Testis (tissue), 3 donors: Measurements from ENCODE around the gene CRTC2. TPM values are rescaled to one million over a fixed set of nuclear protein-coding genes. Genes with fewer than 3 reads are reported as not detected.
A peak's percentile ranks its signal among the peaks of the same experiment; 100 is the strongest.

ENCODE experiments used
- DNase-seq: peaks from one replicate; pipeline ENCODE4 v3.0.0-alpha.2; 2019
- H3K27ac ChIP-seq, 2 donors: fragments of 200-600 bp; sonication (generic); one replicate each; pipeline ENCODE4 v1.5.1; 2019
- H3K27me3 ChIP-seq: fragments of 200-600 bp; sonication (generic); one replicate; pipeline ENCODE4 v1.5.1; 2019
- H3K36me3 ChIP-seq: fragments of 200-600 bp; sonication (generic); one replicate; pipeline ENCODE4 v1.5.1; 2017; ENCODE audit warnings: low read depth; ENCODE audit errors: missing control alignments
- H3K4me1 ChIP-seq: fragments of 200-600 bp; sonication (generic); one replicate; pipeline ENCODE4 v1.5.1; 2019
- H3K4me3 ChIP-seq, 2 donors: fragments of 200-600 bp; sonication (generic); one replicate each; pipeline ENCODE4 v1.5.1; 2017 to 2019
- H3K9me3 ChIP-seq: fragments of 200-600 bp; sonication (generic); one replicate; pipeline ENCODE4 v1.5.1; 2017
- CTCF ChIP-seq, 3 experiments: fragments of 450-650 bp in 2 of 3; fragments of 200-600 bp in 1 of 3; sonication (generic) in 1 of 3; IDR thresholded peaks; one replicate each; pipeline ENCODE4 v1.5.1; 2016 to 2019; ENCODE audit warnings: antibody characterized with exemption in 3 of 3, mild to moderate bottlenecking in 2 of 3, moderate library complexity in 1 of 3
- POLR2A ChIP-seq: fragments of 450-650 bp; IDR thresholded peaks from one replicate; pipeline ENCODE4 v1.6.1; 2017; ENCODE audit warnings: antibody characterized with exemption, mild to moderate bottlenecking, moderate library complexity
- WGBS, 2 donors: methylation state at CpG; one replicate each; pipeline ENCODE4 v1.1.5; 2018; 5-methylcytosine and 5-hydroxymethylcytosine counted together
- intact Hi-C: fragments of 100-400 bp; cut with DNase I; formaldehyde crosslinking; loops from one replicate; pipeline ENCODE4 v1.15.1; 2023; ENCODE audit warnings: low total_unique reads
- polyA plus RNA-seq: library from polyadenylated mRNA; stranded (reverse); fragments of 350-450 nt; fragmentation: Illumina TruSeq; extraction: RNeasy Lipid Tissue Mini Kit (QIAGEN cat#74804); gene quantifications from one replicate; pipeline ENCODE4 v1.2.3, GENCODE V29; 2014; ENCODE audit warnings: low read depth, low replicate concordance; ENCODE audit not compliant: insufficient read depth
- total RNA-seq, 2 donors: library from RNA; depleted of rRNA; stranded (reverse); fragments of >200 nt; gene quantifications; one replicate each; pipeline ENCODE4 v1.2.3, GENCODE V29; 2016

CRTC2 gene
- total and polyA plus RNA-seq, 3 donors from 2014 or later: 32.0 to 49.7 (median 49.1) TPM

- DNase-seq: no peak
- H3K4me3 ChIP-seq: no peak overlapping the region
- no peak for TF ChIP-seq POLR2A
- H3K36me3 ChIP-seq: no peaks in the 10 kb centered on the region
- peak overlapping the region in 1 of 2 donors; percentile 98 for H3K27ac ChIP-seq
- no peaks in the 10 kb centered on the region for H3K27me3 ChIP-seq
- WGBS, 2 donors: 79 to 82% methylated on average over 4 of the region's 4 CpGs
- H3K9me3 ChIP-seq: no peaks in the 10 kb centered on the region
- intact Hi-C loops: no loop called here
- H3K4me1 ChIP-seq: peaks cover 52% of the 10 kb centered on the region
Observed at GRCh38 chr1:153961421-153961820, 3.0 kb upstream of the CRTC2 start.

DNA sequence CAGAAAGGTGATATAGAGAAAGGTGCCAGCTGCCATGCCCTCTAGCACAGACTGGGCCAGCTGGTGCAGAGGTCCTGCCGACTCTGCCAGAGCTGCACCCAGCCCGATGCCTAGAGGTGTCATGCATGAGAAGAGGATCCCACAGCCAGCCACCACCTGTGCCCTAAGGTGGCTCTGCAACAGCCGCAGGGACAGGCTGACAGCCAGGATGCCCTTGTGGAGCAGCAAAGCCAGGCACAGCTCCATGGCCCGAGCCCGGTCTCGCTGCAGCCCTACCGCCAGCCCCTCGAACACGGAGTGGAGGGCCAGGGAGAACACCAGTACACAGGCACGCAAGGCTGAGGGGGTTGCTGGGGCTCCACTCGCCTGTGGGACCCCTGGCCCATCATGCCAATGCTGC, 1.8 kb upstream of the CRTC2 start:
- Histone ChIP-seq H3K9me3 (no peaks in the 10 kb centered on the region), H3K4me3 (no peak overlapping the region), H3K27me3 (no peaks in the 10 kb centered on the region), H3K27ac (peak overlapping the region; percentile 76 to 96), H3K36me3 (no peaks in the 10 kb centered on the region), H3K4me1 (peaks cover 55% of the 10 kb centered on the region)
- WGBS, 2 donors: 91 to 93% methylated on average over 8 to 11 of the region's 11 CpGs
- intact Hi-C loops: no loop called here
- no peak for TF ChIP-seq CTCF (IDR thresholded peaks at IDR 0.05)
- TF ChIP-seq POLR2A: no peak
- no peak for DNase-seq

GRCh38 chr1:153959454-153959853, 1.0 kb upstream of the CRTC2 start:
- no peak for DNase-seq
- peaks cover 48% of the 10 kb centered on the region for H3K4me1 ChIP-seq
- intact Hi-C loops: no loop called here
- H3K9me3 ChIP-seq: no peaks in the 10 kb centered on the region
- no peaks in the 10 kb centered on the region for H3K36me3 ChIP-seq
- H3K27me3 ChIP-seq: no peaks in the 10 kb centered on the region
- H3K4me3 ChIP-seq: no peak overlapping the region
- 55 to 65% methylated on average over 3 of the region's 3 CpGs for WGBS, 2 donors
- peak overlapping the region; percentile 76 to 96 for H3K27ac ChIP-seq
- TF ChIP-seq CTCF (IDR thresholded peaks at IDR 0.05) (no peak), POLR2A (no peak)

DNA sequence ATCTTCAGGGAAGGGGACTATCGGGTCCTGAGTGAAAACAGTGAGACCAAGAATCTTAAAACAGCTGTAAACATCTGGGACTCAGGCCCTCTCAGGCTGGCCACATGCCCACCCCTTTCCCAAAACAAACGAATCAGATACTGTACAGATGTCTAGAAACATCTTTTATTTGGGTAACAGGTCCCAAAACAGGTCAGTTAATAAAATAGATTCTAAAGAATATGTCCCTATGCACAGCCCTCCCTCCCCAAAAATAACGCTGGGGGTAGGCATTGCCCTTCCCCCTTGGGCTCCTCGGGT, 499 bp upstream of the CRTC2 start:
- Histone ChIP-seq H3K36me3 (no peaks in the 10 kb centered on the region), H3K9me3 (no peaks in the 10 kb centered on the region), H3K27me3 (no peaks in the 10 kb centered on the region), H3K4me3 (peak overlapping the region; percentile 94 to 99), H3K27ac (peak overlapping the region; percentile 76 to 96), H3K4me1 (peaks cover 44% of the 10 kb centered on the region)
- no peak for TF ChIP-seq CTCF (IDR thresholded peaks at IDR 0.05)
- no peak for TF ChIP-seq POLR2A
- 4 to 8% methylated on average over 4 of the region's 4 CpGs for WGBS, 2 donors
- intact Hi-C loops: no loop called here
- DNase-seq: peak; percentile 33

DNA sequence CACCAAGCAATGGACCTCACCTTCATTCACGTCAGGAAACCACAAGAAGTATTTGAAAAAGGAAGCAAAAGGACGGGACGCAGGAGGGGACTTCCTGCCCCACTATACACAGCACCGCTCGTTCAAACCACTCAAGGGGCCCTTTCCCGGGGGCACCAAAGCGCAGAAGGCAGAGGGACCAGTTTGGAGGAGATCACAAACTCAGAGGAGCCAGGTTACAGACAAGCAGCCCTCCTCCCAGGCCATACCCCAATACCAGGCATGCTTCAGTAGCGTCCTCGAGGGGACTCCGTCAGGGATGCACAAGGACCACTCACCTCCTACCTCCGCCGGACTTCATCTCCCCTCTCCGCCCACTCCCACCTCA, 685 bp downstream of the CRTC2 start:
- Histone ChIP-seq H3K4me3 (peak overlapping the region; percentile 94 to 99), H3K36me3 (no peaks in the 10 kb centered on the region), H3K27ac (peak overlapping the region; percentile 94 to 96), H3K27me3 (no peaks in the 10 kb centered on the region), H3K4me1 (peaks cover 41% of the 10 kb centered on the region), H3K9me3 (no peaks in the 10 kb centered on the region)
- peak; percentile 28 for DNase-seq
- no peak for TF ChIP-seq CTCF (IDR thresholded peaks at IDR 0.05)
- no peak for TF ChIP-seq POLR2A
- 0 to 2% methylated on average over 11 to 13 of the region's 13 CpGs for WGBS, 2 donors
- intact Hi-C loops: no loop called here
